Measurements from ENCODE around the gene TENM4.

DNA sequence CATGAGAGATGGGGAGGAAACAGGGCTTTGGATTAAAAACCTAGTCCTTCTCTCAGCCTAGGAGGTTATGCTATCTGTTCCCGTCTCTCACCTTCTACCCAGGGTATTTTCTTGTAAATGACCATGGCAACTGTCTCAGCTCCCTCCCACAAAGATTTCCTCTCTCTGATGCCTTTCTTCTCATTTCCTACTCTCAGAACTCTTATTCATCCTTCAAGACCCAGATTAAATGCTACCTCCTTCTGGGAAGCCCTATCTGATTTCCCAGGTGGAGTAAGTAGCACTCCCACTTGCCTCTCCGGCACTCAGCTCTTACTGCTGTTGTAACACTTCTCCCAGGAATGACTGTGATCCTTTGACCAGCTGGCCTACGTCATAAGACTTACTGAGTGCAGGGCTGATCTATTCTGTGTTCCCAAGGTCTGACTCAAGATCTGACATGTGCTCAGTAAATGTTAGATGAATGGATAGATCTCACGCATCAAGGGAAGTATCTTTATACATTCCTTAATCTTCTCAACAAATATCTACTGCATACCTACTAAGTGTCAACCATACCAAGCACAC is 175.0 kb downstream of the TENM4 start:
- TF ChIP-seq, protein P1, sequence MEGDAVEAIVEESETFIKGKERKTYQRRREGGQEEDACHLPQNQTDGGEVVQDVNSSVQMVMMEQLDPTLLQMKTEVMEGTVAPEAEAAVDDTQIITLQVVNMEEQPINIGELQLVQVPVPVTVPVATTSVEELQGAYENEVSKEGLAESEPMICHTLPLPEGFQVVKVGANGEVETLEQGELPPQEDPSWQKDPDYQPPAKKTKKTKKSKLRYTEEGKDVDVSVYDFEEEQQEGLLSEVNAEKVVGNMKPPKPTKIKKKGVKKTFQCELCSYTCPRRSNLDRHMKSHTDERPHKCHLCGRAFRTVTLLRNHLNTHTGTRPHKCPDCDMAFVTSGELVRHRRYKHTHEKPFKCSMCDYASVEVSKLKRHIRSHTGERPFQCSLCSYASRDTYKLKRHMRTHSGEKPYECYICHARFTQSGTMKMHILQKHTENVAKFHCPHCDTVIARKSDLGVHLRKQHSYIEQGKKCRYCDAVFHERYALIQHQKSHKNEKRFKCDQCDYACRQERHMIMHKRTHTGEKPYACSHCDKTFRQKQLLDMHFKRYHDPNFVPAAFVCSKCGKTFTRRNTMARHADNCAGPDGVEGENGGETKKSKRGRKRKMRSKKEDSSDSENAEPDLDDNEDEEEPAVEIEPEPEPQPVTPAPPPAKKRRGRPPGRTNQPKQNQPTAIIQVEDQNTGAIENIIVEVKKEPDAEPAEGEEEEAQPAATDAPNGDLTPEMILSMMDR (IDR thresholded peaks at IDR 0.05; ENCODE audit: borderline replicate concordance, extremely low read depth, low read length, poor library complexity, severe bottlenecking): no peak
- TF ChIP-seq EZH2 (IDR thresholded peaks at IDR 0.05; ENCODE audit: borderline replicate concordance, low read depth, low read length, severe bottlenecking): no peak

Data from DND-41 (cell line).